HG02759 (cell line): ENCODE measurements around the gene PPIL4.

ENCODE experiments used
- ATAC-seq: cut with Tn5 transposase; IDR thresholded peaks from one replicate; pipeline ENCODE4 v1.9.1; 2021; ENCODE audit warnings: mild to moderate bottlenecking, moderate library complexity; ENCODE audit not compliant: unreplicated experiment

Gene PPIL4

DNA sequence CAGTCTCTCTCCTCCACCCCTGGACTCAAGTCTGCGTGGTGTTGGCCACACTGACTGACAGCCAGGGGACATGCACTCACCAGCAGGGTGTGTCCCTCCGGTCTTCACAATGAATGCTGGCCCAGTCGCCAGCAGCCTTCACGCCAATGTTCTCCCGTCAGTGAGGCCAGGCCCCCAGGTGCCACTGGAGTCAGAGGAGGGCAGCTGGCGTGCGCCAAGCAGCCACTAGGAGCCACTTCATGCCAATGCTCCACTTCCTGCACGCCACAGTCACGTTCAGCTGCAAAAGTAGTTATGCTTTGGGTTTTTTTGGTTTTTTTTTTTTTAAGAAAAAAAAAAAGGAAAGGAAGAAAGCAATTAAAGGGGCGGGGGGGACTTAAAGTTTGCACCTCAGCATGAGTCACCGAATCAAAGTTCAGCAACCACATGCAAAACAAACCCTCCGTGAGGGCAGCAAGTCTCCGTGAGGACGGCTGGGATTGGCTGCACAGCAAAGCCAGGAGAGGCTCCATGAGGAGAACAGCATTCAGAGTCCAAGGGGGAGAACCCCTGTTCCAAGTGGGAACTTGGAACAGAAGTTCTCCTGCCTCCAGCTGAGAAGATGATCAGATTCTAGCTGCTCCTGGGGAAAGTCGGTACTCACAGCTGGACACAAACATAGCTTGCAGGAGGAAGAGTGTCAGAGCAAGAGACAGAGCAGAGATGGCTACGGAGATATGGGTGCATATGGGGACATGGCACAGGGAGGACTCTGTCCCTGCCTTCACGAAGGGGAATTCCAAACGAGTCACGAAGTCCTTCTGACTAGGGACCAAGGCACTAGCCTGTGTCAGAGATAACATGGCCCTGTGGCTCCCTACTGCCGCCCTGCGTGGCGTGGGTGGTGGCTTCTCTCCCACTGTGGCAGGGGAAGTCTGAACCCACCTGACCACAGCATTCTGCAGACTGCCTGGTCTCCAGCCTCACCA, 60.8 kb downstream of the PPIL4 start, which contains the start of gene ZC3H12D:
ZC3H12D (minus strand) TSS at position 282 of the 968 bp plus-strand sequence. CDS start 10,471 bp downstream, outside the sequence.
- ATAC-seq = peak; percentile 44

GRCh38 chr6:149483849-149484655, 61.8 kb downstream of the PPIL4 start:
- ATAC-seq = no peak

DNA sequence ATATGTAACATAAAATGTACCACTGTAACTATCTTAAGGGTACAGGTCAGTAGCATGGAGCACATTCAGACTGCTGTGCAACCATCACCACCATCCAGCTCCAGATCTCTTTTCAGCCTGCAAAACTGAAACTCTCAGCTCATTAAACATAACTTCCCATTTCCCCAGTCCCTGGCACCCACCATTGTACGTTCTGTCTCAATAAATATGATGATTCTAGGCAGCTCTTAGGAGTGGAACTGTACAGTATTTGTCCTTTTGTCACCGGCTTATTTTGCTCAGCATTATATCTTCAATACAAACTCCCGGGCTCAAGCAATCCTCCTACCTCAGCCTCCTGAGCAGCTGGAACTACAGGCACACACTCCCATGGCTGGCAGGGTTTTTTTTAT, 62.5 kb downstream of the PPIL4 start:
- ATAC-seq = no peak

DNA sequence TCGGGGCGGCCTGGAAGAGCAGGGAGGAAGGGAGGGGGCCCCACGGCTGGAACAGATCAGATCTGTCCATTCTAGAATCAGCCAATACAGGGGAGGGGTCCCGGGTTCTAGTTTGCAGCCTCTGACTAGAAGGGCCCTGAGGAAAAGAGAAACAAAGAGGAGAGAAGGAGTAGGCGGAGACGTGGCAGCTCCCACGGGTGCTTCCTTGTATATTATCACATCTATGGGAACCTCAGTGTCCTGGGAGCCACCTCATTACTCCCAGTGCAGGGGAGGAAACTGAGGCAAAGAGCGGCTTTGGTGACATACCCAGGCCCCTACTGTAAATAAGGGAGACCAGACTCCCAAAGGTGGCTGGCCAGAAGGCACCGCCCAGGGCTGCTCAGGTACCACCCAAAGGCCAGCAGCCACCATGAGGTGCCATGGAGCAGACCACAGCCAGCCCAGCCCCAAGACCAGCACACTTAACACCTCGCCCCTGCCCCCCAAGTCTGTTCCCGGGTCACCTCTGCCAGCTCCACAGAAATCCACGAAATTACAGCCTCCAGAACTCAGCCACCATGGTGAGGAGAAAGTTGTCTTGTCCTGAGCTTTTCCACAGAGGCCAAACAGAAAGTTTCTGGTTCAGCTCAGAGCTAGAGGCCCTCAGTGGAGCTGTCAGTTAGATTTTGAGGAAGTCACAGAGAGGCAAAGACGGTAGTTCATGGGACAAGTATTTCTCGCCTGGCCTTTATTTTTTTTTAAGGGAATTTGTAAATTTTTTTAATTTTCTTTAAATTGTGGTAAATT, 63.1 kb downstream of the PPIL4 start:
- ATAC-seq = peak; percentile 16

DNA sequence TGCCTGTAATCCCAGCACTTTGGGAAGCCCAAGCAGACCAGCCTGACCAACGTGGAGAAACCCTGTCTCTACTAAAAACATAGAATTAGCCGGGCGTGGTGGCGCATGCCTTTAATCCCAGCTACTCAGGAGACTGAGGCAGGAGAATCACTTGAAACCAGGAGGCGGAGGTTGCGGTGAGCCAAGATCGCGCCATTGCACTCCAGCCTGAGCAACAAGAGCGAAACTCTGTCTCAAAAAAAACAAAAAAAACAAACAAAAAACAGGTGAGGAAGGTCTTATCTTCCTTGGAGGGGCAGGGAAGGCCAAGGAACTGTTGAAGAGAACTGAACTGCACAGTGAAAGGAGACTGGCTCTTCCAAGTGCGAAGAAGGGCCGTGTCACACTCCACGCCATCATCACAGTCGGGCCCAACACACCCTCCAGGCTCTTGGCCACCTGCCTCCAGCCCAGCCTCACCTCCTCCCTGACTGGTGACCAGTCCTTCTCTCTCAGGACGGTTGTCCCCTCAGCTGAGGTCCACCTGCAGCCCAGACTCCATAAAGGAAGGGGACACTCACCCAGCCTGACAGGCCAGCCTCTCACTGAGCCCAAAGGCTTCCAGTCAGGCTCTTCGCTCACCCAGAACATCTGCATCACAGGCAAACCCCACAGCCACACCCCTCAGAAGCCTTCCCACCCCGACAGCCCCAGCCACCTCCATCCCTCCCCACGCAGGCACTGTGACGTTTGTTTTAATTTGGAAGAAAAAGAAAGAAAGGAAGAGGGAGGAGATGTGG, 65.2 kb downstream of the PPIL4 start:
- no peak for ATAC-seq

- ATAC-seq = no peak
These were observed 67.1 kb downstream of the PPIL4 start for GRCh38 chr6:149478631-149479314.

GRCh38 chr6:149477544-149477943, 68.3 kb downstream of the PPIL4 start:
- no peak for ATAC-seq

GRCh38 chr6:149476789-149477455, 68.9 kb downstream of the PPIL4 start:
- no peak for ATAC-seq

- ATAC-seq = peak; percentile 47
These were observed 71.5 kb downstream of the PPIL4 start for GRCh38 chr6:149474108-149474935.

DNA sequence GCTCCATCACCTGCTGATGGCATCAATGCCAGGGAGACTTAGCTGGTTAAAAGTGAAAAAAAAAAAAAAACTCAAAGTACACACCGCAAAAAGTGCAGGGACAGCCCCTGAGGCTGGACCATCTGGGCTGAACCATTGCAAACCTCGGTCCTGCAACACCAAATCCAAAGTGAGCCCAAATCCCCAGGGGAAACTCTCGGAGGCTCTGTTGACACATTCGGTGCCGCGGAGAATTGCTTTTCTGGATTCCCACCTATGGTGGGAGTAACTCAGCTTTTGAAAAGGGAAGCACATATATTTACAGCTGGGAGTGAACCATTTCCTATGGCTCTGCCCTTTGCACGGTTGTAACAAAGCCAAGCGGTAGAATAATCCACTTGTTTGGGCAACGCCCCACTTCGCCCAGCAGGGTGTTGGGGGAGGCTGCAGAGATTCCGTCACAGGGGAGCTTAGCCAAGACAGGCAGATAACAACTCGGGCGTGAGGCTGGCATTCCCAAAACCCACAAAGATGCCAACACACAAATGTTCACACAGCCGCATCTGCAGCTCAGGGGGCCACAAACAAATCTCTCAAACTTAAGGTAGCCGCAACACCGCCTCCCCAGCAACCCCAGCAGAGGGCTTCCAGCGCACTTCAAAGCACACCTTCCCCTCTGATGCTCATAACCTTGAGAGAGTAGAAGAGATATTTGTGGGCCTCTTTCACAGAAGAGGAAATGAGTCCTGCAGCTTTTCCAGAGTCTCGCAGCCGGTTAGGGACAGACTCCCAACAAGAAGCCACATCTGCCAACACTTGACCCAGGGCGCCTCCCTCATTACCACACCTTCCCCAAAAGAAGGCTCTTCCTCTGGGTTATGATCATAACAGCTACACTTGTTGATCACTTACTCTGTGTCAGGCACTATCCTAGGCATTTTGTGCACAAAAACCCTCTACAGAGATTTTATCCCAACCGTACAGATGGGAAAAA, 72.5 kb downstream of the PPIL4 start:
- peak; percentile 16 for ATAC-seq

- ATAC-seq = no peak
These were observed 73.6 kb downstream of the PPIL4 start for GRCh38 chr6:149472241-149472640.

DNA sequence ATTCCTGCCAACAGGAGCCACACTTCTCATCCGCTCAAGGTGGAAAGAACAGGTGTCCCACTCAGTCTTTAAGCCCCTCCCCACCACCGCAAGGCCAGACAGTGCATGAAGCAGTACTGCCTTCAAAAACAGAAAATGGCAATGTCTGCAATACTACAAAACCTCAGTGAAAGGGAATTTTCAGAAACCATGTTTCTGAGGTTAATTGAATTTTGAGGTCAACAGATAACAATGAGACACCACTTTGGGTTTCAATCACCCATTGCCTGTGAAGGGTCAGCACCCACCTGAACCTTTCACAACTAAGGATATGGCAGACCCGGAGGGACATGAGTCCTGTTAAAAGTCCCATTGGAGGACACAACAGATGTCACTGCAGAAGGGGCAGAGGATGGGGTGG, 74.0 kb downstream of the PPIL4 start:
- peak; percentile 28 for ATAC-seq

DNA sequence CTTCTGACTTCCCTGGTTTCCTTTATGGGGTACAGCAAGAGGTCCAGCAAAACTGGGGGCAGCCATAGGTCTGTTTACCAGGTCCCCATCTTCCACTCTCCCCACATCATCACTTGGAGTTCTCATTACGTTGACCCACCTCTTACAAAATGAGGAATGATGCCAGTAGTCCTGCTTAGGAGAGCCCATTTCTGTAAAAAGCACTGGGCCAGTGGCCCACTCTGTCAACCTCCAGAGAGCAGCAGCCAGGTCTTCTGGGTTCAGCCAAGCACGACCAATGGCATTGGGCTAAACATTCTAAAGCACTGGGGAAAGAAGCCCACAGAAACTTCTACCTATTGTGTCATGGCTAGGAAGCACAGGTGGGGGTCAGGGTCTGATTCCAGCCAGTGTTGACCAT, 74.9 kb downstream of the PPIL4 start:
- ATAC-seq = no peak

GRCh38 chr6:149468179-149468578, 77.7 kb downstream of the PPIL4 start:
- peak; percentile 25 for ATAC-seq

DNA sequence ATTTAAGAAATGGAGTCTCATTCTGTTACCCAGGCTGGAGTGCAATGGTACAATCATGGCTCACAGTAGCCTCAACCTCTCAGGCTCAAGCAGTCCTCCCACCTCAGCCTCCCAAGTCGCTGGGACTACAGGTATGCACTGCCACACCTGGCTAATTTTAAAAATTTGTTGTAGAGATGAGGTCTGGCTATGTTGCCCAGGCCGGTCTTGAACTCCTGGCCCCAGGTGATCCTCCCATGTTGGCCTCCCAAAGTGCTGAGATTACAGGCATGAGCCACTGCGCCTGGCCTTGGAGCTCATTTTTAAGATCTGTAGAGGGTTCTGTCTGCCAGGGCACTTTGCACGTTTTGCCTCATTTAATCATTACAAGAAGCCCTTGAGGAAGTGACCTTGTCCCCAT, 78.6 kb downstream of the PPIL4 start:
- no peak for ATAC-seq

GRCh38 chr6:149464411-149464810, 81.4 kb downstream of the PPIL4 start:
- ATAC-seq = no peak

DNA sequence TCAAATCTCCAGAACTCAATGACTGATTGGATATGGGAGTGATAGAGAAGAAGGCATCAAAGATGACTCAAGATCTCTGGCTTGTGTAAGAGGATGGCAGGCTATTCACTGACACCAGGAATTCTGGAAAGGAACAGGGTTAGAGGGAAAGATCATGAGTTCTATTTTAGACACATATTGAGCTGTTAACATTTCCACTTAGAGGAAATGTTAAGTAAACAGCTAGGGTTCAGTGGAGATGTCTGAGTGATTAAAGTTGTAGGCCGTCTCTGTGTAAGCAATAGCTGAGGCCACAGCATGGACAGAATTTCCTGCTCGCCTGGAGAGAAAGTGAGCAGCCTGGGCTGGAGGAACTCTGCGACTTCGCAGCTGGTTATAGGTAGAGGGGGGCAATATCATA, 82.1 kb downstream of the PPIL4 start:
- ATAC-seq = no peak
